Smooth muscle cell (in vitro differentiated cells): ENCODE measurements around the gene JPH4. TPM values are rescaled to one million over a fixed set of nuclear protein-coding genes. Genes with fewer than 3 reads are reported as not detected.

ENCODE experiments used
- DNase-seq: peaks from one replicate; lab custom pipeline; 2025; ENCODE audit not compliant: unreplicated experiment; lab: John Stamatoyannopoulos, UW
- H2AFZ ChIP-seq: fragments of 200-600 bp; sonication (generic); 2 replicates; pipeline ENCODE4 v1.6.0; 2016; ENCODE audit warnings: antibody characterized with exemption, low read depth, mild to moderate bottlenecking
- H3F3A ChIP-seq: fragments of 200-600 bp; sonication (generic); 2 replicates; pipeline ENCODE4 v1.6.0; 2017; ENCODE audit warnings: antibody characterized with exemption, low read depth
- H3K27ac ChIP-seq: fragments of 200-600 bp; sonication (generic); 2 replicates; pipeline ENCODE4 v1.5.1; 2016; ENCODE audit warnings: low read depth, mild to moderate bottlenecking
- H3K27me3 ChIP-seq: fragments of 200-600 bp; sonication (generic); 2 replicates; pipeline ENCODE4 v1.6.1; 2016; ENCODE audit warnings: low read depth, mild to moderate bottlenecking
- H3K36me3 ChIP-seq: fragments of 200-600 bp; sonication (generic); 2 replicates; pipeline ENCODE4 v1.5.1; 2016; ENCODE audit warnings: low read depth
- H3K4me1 ChIP-seq: fragments of 200-600 bp; sonication (generic); 2 replicates; pipeline ENCODE4 v1.5.1; 2016; ENCODE audit warnings: low read depth
- H3K4me2 ChIP-seq: fragments of 200-600 bp; sonication (generic); 2 replicates; pipeline ENCODE4 v1.6.0; 2016; ENCODE audit warnings: mild to moderate bottlenecking
- H3K4me3 ChIP-seq: fragments of 200-600 bp; sonication (generic); 2 replicates; pipeline ENCODE4 v1.5.1; 2016; ENCODE audit warnings: mild to moderate bottlenecking
- H3K79me2 ChIP-seq: fragments of 200-600 bp; sonication (generic); 2 replicates; pipeline ENCODE4 v1.6.0; 2016; ENCODE audit warnings: low read depth, mild to moderate bottlenecking
- H3K9ac ChIP-seq: fragments of 200-600 bp; sonication (generic); 2 replicates; pipeline ENCODE4 v1.6.0; 2016; ENCODE audit warnings: low read depth
- H3K9me3 ChIP-seq: fragments of 200-600 bp; sonication (generic); replicated peaks from 2 replicates; pipeline ENCODE4 v1.5.1; 2016; ENCODE audit warnings: low read depth
- H4K20me1 ChIP-seq: fragments of 200-600 bp; sonication (generic); 2 replicates; pipeline ENCODE4 v1.6.0; 2016; ENCODE audit warnings: low read depth
- WGBS: methylation state at CpG from one replicate; pipeline ENCODE4 v1.1.7; 2016; ENCODE audit warnings: low lambda C conversion rate; 5-methylcytosine and 5-hydroxymethylcytosine counted together
- polyA plus RNA-seq: library from polyadenylated mRNA; unstranded; fragments of >200 nt; fragmentation: Nextera tagmentation; extraction: Ambion mirVana; gene quantifications from 2 replicates; pipeline ENCODE4 v1.2.1, GENCODE V29; 2016
- total RNA-seq: library from RNA; depleted of rRNA; stranded (reverse); fragments of >200 nt; gene quantifications from 2 replicates; pipeline ENCODE4 v1.2.3, GENCODE V29; 2014
- TF ChIP-seq, protein P1 (sequence below): fragments of 200-600 bp; sonication (generic); IDR thresholded peaks from 2 replicates; pipeline ENCODE4 v1.5.1; 2017; ENCODE audit warnings: borderline replicate concordance, mild to moderate bottlenecking, antibody characterized with exemption; ENCODE audit not compliant: insufficient read depth, poor library complexity, severe bottlenecking

Gene JPH4
- total and polyA plus RNA-seq, 2 experiments from 2014 or later: 2.4 TPM; not detected in 1

DNA sequence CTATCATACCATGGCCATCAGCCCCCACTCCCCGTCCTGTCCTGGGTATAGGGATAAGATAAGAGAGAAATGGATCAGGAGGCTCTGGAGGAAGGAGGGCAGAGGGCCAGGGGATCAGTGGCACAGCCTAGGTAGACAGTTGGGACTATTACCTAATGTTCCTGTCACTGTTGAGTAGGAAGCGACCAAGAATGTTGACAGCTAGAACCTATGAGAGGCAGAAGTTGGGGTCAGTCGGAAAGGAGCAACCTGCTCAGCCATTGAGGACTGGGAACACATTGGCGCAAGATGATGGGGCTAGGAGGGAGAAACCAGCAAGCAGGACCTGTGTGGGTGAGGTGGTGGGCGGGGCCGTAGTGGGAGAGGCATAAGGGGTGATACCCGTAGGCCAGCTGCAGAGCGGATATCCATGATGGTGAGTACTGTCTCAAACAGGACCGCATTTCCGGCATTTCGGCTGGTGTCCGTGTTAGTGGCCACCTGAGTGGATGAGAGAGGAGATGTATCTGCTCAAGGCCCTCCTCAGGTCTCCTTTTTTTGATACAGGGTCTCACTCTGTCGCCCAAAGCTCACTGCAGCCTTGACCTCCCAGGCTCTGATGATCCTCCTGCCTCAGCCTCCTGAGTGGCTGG, 14.3 kb downstream of the JPH4 start:
- no peak overlapping the region for H3K4me2 ChIP-seq
- no peak overlapping the region for H3K27ac ChIP-seq
- H2AFZ ChIP-seq: no peak overlapping the region
- no peak overlapping the region for H3K4me3 ChIP-seq
- TF ChIP-seq, protein P1, sequence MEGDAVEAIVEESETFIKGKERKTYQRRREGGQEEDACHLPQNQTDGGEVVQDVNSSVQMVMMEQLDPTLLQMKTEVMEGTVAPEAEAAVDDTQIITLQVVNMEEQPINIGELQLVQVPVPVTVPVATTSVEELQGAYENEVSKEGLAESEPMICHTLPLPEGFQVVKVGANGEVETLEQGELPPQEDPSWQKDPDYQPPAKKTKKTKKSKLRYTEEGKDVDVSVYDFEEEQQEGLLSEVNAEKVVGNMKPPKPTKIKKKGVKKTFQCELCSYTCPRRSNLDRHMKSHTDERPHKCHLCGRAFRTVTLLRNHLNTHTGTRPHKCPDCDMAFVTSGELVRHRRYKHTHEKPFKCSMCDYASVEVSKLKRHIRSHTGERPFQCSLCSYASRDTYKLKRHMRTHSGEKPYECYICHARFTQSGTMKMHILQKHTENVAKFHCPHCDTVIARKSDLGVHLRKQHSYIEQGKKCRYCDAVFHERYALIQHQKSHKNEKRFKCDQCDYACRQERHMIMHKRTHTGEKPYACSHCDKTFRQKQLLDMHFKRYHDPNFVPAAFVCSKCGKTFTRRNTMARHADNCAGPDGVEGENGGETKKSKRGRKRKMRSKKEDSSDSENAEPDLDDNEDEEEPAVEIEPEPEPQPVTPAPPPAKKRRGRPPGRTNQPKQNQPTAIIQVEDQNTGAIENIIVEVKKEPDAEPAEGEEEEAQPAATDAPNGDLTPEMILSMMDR: no peak
- H3F3A ChIP-seq: peaks cover 6% of the 10 kb centered on the region
- no peaks in the 10 kb centered on the region for H4K20me1 ChIP-seq
- no peaks in the 10 kb centered on the region for H3K79me2 ChIP-seq
- H3K4me1 ChIP-seq: peaks cover 23% of the 10 kb centered on the region
- H3K9ac ChIP-seq: no peak overlapping the region
- 97% methylated on average over 13 of the region's 13 CpGs for WGBS
- no peaks in the 10 kb centered on the region for H3K36me3 ChIP-seq
- H3K27me3 ChIP-seq: no peaks in the 10 kb centered on the region
- no peaks in the 10 kb centered on the region for H3K9me3 ChIP-seq
- no peak for DNase-seq

DNA sequence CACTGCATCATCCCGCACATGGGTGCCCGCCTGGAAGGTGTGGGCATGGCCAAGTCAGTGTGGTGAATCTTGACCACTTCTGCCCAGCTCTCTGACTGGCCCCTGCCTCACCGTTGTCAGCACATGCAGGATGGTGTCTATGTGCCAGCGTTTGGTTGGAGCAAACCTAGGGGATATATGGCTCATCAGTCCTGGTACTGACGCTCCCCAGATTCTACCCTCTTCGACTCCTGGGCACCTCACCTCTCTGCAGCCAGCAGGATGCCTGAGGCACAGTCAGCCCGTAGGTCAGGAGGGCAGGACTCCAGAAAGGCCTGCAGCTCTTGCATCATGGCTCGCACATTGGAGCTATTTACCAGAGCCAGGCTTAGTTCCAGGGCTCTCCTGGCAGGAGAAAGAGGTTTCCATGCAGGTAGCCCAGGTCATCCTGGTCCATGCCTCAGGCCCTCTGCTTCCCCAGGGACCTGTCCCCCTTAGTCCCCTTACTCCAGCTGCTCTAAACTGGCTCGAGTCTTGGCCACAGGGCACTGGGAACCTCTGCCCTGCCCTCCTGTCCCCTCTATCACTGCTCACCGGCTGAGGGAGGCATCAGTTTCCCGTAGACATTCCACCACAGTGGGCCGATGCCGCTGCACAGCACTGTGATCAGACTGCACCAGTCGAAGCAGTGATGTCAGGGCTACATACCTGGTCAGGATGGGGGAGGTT, 15.0 kb downstream of the JPH4 start:
- H3K36me3 ChIP-seq: no peaks in the 10 kb centered on the region
- H3K27me3 ChIP-seq: no peaks in the 10 kb centered on the region
- H3K79me2 ChIP-seq: no peaks in the 10 kb centered on the region
- peaks cover 18% of the 10 kb centered on the region for H3K4me1 ChIP-seq
- H3K27ac ChIP-seq: no peak overlapping the region
- no peak overlapping the region for H3K4me3 ChIP-seq
- WGBS: 93% methylated on average over 14 of the region's 14 CpGs
- no peaks in the 10 kb centered on the region for H4K20me1 ChIP-seq
- H3F3A ChIP-seq: peaks cover 3% of the 10 kb centered on the region
- H2AFZ ChIP-seq: no peak overlapping the region
- no peaks in the 10 kb centered on the region for H3K9me3 ChIP-seq
- no peak overlapping the region for H3K9ac ChIP-seq
- TF ChIP-seq, protein P1: no peak
- H3K4me2 ChIP-seq: no peak overlapping the region
- no peak for DNase-seq

- Histone ChIP-seq H3K4me3 (no peak overlapping the region), H2AFZ (no peak overlapping the region), H3K9me3 (no peaks in the 10 kb centered on the region), H4K20me1 (no peaks in the 10 kb centered on the region), H3F3A (peaks cover 3% of the 10 kb centered on the region), H3K27ac (no peak overlapping the region), H3K36me3 (no peaks in the 10 kb centered on the region), H3K4me2 (no peak overlapping the region), H3K4me1 (peaks cover 12% of the 10 kb centered on the region), H3K79me2 (no peaks in the 10 kb centered on the region), H3K9ac (no peak overlapping the region), H3K27me3 (no peaks in the 10 kb centered on the region)
- TF ChIP-seq, protein P1: peak; percentile 93
- WGBS: 100% methylated on average over 2 of the region's 2 CpGs
- no peak for DNase-seq
Measured at GRCh38 chr14:23562822-23563472, 15.6 kb downstream of the JPH4 start.
